Raji (cell line): ENCODE results near the gene GABRD.

Experiments used
- POLR2A ChIP-seq: IDR thresholded peaks from 2 replicates; pipeline ENCODE4 v1.6.1; 2011; ENCODE audit warnings: low read depth, low read length, control low read depth; ENCODE audit not compliant: insufficient read depth

The GABRD gene

DNA sequence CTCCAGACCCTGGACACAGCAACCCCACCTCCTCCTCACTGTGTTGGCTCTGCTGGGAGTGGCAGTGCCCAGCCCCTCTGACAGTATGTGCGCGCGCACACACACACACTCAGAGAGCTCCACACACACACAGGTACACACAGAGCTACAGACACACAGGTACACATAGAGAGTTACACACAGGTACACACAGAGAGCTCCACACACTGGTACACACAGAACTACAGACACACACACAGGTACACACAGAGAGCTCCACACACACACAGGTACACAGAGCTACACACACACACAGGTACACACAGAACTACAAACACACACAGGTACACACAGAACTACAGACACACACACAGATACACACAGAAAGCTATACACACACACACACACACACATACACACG lies 24.7 kb downstream of the GABRD start:
- no peak for TF ChIP-seq POLR2A

DNA sequence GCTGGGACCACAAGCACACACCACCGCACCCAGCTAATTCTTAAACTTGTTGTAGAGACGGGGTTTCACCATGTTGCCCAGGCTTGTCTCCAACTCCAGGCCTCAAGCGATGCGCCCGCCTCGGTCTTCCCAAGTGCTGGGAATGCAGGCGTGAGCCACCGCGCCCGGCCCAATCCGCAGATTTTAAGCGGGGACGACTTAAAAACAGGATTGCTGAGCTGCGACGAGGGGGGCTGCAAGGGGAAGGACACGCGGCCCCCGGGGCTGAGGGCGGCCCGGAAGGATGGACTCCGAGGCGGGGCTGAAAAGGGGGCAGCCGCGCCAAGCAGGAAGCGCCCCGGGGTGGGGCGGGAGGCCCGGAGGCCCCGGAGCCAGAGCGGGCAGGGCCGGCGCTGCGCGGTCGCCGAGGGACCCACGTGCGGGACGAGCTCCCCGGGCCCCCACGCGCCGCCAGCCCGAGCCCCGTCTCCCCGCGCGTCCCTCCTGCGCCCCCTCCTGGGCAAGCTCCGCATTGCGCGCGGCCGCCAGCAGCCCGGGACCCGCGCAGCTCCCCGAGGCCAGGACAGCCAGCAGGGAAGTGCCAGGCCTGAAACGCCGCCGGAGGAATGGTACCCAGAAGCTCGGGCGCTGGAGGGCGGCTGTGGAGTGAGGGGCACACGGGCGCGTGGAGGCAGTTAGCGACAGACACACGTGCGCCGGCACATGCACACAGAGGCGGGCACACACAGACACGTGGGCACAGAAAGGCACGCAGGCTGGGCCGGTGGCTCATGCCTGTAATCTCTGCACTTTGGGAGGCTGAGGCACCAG lies 25.6 kb downstream of the GABRD start:
- no peak for TF ChIP-seq POLR2A

DNA sequence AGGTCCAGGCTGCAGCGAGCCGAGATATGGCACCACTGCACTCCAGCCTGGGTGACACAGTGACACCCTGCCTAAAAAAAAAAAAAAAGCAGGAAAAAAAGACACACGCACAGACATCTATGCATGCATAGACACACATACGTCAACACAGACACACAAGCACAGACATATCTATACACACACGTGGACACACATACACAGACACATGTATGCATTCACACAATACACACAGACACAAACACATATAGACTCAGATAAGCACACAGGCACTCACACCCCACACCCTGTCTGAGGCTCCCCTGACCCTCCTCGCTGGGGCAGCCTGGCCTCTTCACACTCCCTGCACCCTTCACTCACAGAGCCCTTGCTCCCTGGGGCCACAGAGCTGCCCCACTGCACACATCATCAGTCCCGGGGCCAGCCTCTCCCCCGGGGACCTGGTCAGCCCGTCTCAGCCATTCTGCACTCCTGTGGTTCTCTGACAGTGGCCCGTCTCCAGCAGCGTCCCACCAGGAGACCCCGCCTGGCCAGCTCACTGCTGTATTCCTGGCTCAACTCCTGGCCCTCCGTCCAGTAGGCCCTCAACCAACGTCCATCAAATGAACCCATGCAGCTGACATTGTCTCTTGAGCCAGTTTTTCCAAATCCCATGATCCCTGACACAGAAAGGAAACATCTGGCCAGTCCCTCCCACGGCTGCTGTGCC lies 26.5 kb downstream of the GABRD start:
- no peak for TF ChIP-seq POLR2A

DNA sequence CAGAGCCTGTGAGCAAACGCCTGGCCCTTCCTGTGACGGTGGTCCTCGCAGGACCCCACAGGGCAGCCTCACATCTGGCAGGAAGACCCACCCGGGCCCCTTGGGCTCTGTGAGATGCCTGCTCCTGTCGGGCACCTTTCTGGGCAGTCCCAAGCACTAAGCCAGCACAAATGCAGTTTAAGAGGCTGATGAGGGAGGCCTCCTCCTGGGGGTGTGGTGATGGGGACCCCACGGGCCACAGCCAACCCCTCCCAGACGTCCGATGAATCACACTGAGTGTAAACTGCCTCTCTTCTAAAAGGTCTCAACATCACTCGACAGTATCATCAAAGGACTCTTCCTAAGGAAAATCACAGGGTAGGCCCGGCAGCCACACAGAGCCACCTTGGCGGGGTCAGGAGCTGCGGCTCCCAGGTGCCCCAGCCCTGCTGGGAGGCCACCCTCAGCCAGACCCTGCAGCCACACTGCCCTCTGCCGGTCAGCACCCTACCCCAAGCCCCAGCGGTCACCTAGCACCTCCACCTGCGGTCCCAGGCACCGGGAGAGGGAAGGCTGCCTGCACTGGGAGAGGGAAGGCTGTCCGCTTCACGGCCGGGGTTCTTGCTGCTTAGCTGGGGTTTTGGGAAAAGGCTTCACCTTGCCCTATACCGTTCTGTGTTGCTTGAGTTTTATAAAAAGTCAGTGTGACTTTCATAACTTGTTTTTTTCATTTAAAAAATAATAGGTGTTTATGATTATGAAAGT lies 27.2 kb downstream of the GABRD start:
- TF ChIP-seq POLR2A, result no peak

DNA sequence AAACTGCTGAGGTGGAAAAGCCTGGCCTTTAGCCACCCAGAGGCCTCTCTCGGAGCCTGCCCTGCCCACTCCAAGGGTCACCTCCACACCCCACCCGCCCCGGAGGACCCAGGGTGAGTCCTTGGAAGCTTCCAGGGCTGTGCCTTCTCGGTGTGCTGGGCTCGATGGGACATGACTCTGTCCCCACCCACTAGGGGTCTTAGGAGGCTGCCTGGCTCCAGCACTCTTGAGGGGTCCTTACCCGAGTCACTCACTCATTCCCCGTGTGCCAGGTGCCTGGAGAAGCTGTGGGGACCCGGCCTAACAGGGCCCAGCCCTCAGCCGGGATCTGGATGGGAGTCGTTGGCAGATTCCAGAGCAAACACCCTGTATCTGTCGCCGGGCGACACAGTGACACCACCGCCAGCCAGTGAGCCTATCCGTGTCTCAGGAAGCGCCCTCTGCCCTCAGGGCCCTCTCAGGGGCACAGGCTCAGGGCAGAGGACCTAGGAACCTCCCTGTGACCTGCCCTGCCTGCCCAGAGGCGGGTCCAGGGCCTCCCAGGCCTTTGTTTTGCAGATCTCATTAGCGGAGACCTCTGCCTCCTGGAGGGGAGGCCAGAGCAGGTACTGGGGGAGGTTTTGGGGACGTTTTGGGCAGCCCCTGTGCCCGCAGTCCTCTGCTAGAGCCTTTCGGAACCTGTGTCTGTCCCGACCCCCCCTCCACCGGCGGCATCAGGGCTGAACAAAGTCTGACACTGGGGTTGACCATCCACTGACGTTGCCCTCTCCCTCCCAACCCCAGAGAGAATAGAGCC lies 28.0 kb downstream of the GABRD start:
- no peak for TF ChIP-seq POLR2A

DNA sequence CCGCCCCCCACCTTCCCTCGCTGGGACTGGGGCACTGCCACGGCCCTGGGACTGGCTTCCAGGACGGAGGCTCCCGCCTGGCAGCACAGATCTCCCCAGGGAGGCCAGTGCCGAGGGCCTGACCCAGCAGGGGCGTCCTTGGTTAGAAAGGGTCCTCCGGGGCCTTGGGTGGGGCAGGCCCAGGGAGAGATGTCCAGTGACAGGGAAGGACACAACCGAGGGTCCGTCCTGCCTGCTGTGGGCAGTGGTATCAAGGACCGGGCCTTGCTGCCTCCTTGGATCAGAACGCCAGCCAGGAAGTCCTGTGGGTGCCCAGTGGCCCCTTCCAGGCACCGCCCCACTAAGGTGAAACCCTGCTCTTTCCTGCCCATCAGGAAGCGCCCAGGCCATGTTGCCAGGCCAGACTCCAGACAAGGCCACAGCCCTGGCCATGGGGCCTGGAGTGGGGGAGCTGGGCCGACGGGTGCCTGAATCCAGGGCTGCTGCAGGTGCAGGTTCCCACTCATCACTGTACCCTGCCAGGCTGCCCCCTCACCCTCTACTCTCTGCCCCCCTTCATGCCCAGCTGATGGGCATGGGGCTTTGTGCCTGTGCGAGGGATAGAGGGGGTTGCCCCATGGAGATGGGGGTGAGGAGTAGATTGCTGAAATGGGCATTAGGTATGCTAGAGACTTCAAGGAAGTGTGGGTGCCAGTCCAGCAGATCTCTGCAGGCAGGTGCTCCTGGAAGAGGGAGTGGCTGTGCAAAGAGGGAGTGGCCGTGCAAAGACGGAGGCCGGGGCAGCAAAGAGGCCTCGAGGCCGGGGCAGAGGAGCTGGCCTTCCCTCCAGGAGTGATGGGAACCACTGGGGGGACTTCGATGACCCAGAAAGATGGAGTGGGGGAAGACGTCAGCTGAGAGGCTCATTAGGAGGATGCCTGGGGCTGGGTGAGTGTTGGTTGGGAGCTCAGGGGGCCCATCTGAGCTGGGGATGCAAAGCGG lies 28.9 kb downstream of the GABRD start:
- no peak for TF ChIP-seq POLR2A

DNA sequence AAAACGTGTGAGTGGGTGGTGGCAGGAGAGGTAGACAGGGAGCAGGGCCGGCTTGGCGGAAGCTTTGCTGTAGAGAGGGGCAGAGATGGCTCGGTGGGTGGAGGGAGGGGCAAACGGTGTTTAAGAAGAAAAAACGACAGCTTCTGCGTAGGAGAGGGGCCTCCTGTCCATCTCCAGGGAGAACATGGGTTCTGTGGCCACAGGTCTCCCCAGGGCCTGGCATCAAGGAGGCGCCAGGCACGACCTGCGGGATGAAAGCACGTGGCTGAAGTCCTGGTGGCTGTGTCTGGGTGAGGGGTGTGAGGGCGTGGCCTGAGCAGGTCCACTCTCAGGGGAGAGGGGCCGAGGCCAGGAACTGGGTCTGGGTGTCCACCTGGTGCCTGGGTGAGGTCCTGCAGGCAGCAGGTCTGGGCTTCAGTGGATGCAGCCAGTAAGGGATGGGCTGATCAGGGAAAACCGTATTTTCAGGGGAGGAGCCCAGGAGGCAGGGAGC lies 30.1 kb downstream of the GABRD start:
- TF ChIP-seq POLR2A, result no peak

DNA sequence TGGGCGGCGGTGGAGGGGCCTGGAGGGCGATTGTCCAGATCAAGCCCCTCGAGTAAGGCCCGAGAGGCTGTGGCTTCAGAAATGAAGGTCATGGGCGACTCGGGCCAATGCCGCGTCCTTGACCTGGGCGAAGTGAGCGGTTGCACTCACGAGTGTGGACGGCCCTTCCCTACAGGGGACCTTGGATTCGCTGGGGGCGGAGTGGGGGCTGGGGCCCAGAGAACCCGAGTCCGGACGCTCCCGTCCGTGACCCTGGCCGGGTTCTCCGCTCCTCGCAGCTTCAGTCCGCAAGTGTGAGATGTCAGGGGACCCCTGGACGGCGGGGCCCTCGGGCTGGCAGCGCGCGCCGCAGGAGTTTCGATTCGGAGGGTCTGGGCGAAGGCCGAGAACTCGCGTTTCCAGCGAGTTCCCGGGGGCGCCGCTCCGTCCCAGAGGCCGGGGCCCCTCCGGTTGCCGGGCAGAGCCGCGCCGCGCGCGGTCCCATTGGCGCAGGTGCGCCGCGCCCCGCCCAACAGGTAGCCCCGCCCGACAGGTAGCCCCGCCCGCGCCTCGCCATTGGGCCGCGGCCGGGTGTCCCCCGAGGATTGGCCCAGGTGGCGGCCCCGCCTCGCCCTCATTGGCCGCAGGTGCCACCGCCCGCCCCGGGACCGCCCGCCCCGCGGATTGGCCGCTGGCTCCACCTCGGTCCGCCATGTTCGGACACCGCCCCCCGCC lies 30.7 kb downstream of the GABRD start, which contains the start of gene PRKCZ:
PRKCZ (plus strand) TSS at position 694 of the 714 bp plus-strand sequence. CDS start 220 bp downstream, outside the sequence.
- peak; percentile 82 for TF ChIP-seq POLR2A

DNA sequence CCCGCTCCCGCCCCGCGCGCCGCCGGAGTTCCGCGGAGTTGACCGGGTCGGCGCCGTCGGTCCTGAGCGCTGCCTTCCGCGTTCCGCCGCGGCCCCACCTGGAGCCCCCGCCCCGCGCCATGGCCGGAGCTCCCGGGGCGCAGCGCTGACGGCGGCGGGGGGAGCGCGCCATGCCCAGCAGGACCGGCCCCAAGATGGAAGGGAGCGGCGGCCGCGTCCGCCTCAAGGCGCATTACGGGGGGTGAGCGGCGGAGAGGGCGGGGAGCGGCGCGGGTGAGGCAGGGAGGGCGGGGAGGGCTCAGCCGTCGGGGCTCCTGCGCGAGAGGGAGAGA lies 31.3 kb downstream of the GABRD start:
- TF ChIP-seq POLR2A, result peak; percentile 6; the same call in 1 of the 2 replicates

DNA sequence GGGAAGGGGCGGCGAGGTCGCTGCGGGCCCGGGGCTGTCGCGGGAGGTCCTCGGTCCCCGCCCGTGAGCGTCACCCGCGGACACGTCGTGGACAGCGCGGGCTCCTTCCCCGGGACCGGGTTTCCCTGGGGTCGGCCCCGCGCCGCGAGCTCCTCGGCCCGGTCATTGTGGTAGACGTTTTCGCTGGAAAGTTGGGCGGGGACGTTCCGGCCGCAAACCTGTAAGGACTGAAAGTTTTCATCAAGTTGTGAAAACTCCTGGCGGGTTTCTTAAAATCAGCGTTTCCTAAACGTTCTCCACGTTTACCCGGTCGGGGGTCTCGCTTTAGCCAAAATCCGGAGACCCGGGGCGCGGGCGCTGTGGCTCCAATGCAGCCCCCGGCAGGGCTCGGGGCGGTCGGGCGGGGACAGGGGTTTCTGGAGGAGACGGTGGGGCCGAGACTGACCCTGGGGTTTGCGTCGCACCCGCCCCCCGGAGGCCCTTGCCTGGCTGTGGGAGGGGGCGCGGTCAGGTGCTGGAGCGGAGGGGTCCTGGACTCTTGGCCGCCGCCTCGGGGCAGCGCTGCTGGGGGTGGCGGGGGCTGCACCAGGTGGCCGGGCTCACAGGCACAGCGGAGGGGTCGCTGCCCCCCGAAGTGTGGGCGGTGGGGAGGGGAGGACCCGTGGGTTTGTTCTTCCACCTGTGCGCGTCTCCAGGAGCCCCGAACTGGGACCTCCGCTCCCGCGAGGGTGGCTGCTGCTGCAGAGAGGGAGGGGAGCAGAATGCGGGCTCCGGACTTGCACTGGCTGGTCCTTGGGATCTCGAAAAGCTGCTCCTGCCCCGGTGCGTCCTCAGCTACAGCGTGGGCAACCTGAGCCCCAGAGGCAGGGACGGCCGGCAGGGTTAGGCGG lies 31.9 kb downstream of the GABRD start:
- no peak for TF ChIP-seq POLR2A

DNA sequence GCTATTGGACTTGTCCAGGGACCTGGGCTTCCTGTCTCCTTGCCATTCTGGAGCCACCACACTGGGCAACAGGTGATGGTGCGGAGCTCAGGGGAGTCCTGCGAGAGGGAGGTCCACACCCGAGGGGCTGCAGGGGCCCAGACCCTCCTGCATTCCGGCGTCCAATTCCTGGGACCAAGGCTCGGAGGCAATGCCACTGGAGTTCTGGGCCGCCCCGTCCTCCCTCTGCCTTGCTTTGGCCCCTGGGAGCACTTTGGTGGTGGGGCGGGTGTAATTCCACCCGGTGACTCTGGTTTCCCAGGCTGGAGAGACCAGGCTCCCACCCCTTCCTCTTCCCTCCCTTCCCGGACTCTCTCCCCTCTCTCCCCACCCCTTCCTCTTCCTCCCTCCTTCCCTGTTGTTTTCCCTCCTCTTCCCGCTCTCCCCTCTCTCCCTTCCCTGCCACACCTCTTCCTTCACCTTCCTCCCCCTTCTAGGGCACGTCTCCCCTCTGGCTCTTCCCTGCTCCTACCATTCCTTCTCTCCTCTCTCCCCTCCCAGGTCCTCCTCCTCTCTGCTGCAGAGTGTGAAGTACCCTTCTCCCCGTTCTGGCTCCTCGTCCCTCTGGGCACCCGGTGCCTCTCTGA lies 33.0 kb downstream of the GABRD start:
- TF ChIP-seq POLR2A, result no peak

DNA sequence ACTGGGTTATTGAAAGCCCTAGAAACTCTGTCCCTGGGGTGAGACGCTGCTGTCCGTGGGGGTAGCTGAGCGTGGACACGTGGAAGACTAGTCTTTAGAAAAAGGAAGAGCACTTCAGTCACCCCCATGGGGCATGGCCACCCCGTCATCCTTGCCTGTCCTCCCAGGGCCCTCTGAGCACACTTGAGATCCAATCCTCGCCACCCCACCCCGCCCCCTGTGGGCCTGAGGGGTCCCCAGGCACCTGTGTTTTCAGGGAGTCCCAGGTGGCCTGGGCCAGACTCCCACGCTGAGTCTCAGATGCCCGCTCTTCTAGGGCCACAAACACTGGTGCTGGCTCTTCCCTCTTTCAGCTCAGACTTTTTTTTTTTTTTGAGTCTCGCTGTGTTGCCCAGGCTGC lies 33.6 kb downstream of the GABRD start:
- no peak for TF ChIP-seq POLR2A
